Measurements from ENCODE around the gene LYZL1. TPM values are rescaled to one million over a fixed set of nuclear protein-coding genes. Genes with fewer than 3 reads are reported as not detected.

LYZL1 gene
- total and polyA plus RNA-seq, 4 experiments from 2014 or later, result not detected

DNA sequence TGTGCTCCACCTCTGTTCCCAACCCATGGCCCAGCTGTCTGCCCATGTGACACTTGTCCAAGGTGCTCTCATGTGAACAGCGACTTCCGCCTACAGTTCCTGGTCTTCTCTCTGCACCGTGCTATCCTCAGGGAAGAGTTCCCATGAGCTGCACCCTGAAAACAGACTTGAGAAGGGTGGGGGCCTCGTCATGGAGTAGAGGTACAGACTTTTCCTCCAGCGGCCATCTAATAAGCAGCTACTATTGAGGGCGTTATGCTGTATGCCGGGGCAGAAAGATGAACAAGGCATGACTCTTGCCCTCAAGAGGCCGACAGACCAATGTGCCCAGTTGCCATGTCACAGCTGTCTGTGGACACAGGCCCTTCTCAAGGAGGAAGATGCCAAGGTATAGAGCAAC is 25.4 kb upstream of the LYZL1 start:
- peaks cover 0 to 6% (median under 1%) of the 10 kb centered on the region in 8 donors for H3K9me3 Mint-ChIP-seq
- ChIA-PET POLR2A (ENCODE audit: partially characterized antibody) (no interaction called here), CTCF (ENCODE audit: partially characterized antibody) (no interaction called here)
- H3K36me3 Mint-ChIP-seq, result no peaks in the 10 kb centered on the region
- Histone ChIP-seq H3K27ac (ENCODE audit: low read depth, low read length) (no peak overlapping the region), H3K27me3 (ENCODE audit: insufficient read depth, low read length) (no peaks in the 10 kb centered on the region), H3K4me1 (ENCODE audit: insufficient read depth, low read length) (no peaks in the 10 kb centered on the region), H3K4me3 (ENCODE audit: low read length in 2 of 2) (no peak overlapping the region), H3K36me3 (ENCODE audit: insufficient read depth, low read length) (no peaks in the 10 kb centered on the region), H3K9me3 (ENCODE audit: control insufficient read depth in 1 of 2, low read length in 2 of 2) (no peaks in the 10 kb centered on the region)
- DNase-seq, result no peak
- no peaks in the 10 kb centered on the region for H3K4me1 Mint-ChIP-seq
- H3K27ac Mint-ChIP-seq, result no peak overlapping the region
- intact Hi-C loops (cut with micrococcal nuclease), result no loop called here
- peaks cover 6 to 7% of the 10 kb centered on the region in 2 donors for H3K27me3 Mint-ChIP-seq
- H3K4me3 Mint-ChIP-seq, result no peak overlapping the region

- H3K27ac ChIP-seq (ENCODE audit: low read depth, low read length), result no peak overlapping the region
- H3K9me3 ChIP-seq (ENCODE audit: control insufficient read depth in 1 of 2, low read length in 2 of 2), result no peaks in the 10 kb centered on the region
- no peaks in the 10 kb centered on the region for H3K27me3 ChIP-seq (ENCODE audit: insufficient read depth, low read length)
- H3K27me3 Mint-ChIP-seq, result peaks cover 2 to 7% of the 10 kb centered on the region in 2 donors
- no peak overlapping the region for H3K27ac Mint-ChIP-seq
- no peaks in the 10 kb centered on the region for H3K4me1 ChIP-seq (ENCODE audit: insufficient read depth, low read length)
- no peaks in the 10 kb centered on the region for H3K36me3 ChIP-seq (ENCODE audit: insufficient read depth, low read length)
- no peak overlapping the region for H3K4me3 Mint-ChIP-seq
- intact Hi-C loops (cut with micrococcal nuclease), result no loop called here
- POLR2A ChIA-PET (ENCODE audit: partially characterized antibody), result no interaction called here
- DNase-seq, result no peak
- H3K4me1 Mint-ChIP-seq, result no peaks in the 10 kb centered on the region
- H3K36me3 Mint-ChIP-seq, result no peaks in the 10 kb centered on the region
- CTCF ChIA-PET (ENCODE audit: partially characterized antibody), result no interaction called here
- no peak overlapping the region for H3K4me3 ChIP-seq (ENCODE audit: low read length in 2 of 2)
- H3K9me3 Mint-ChIP-seq, result peaks cover 0 to 6% (median under 1%) of the 10 kb centered on the region in 8 donors
These were observed 23.6 kb upstream of the LYZL1 start for GRCh38 chr10:29265210-29265768.

DNA sequence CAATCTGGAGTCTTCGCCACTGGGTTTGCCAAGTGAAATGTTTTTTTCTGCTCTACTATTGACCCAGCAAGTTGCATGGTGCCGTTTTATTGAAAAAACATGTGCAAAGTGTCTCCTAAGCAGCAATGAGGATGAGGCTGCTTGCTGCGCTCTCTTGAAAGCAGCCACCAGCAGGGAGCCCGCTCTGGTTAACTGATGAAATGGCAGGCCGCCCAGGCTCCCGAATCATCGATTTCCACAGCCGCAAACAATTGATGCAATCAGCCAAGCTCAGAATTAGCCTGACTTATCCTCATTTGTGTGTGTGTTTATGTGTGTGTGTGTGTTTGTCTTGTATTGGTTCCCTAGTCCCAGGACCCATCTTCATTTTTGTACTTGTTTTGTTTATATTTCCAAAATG is 22.2 kb upstream of the LYZL1 start:
- Mint-ChIP-seq H3K4me3 (no peak overlapping the region), H3K9me3 (peaks cover 0 to 5% (median 0%) of the 10 kb centered on the region in 8 donors), H3K27me3 (peaks cover 3 to 4% of the 10 kb centered on the region in 2 donors), H3K27ac (no peak overlapping the region), H3K36me3 (no peaks in the 10 kb centered on the region), H3K4me1 (no peaks in the 10 kb centered on the region)
- no peaks in the 10 kb centered on the region for H3K4me1 ChIP-seq (ENCODE audit: insufficient read depth, low read length)
- no peak overlapping the region for H3K4me3 ChIP-seq (ENCODE audit: low read length in 2 of 2)
- no peak overlapping the region for H3K27ac ChIP-seq (ENCODE audit: low read depth, low read length)
- no peaks in the 10 kb centered on the region for H3K9me3 ChIP-seq (ENCODE audit: control insufficient read depth in 1 of 2, low read length in 2 of 2)
- POLR2A ChIA-PET (ENCODE audit: partially characterized antibody), result no interaction called here
- H3K36me3 ChIP-seq (ENCODE audit: insufficient read depth, low read length), result no peaks in the 10 kb centered on the region
- no peaks in the 10 kb centered on the region for H3K27me3 ChIP-seq (ENCODE audit: insufficient read depth, low read length)
- no peak for DNase-seq
- intact Hi-C loops (cut with micrococcal nuclease), result no loop called here
- CTCF ChIA-PET (ENCODE audit: partially characterized antibody), result no interaction called here

- ChIA-PET POLR2A (ENCODE audit: partially characterized antibody) (no interaction called here), CTCF (ENCODE audit: partially characterized antibody) (no interaction called here)
- Histone ChIP-seq H3K27ac (ENCODE audit: low read depth, low read length) (no peak overlapping the region), H3K9me3 (ENCODE audit: control insufficient read depth in 1 of 2, low read length in 2 of 2) (no peaks in the 10 kb centered on the region), H3K36me3 (ENCODE audit: insufficient read depth, low read length) (no peaks in the 10 kb centered on the region), H3K4me3 (ENCODE audit: low read length in 2 of 2) (no peak overlapping the region), H3K4me1 (ENCODE audit: insufficient read depth, low read length) (no peaks in the 10 kb centered on the region), H3K27me3 (ENCODE audit: insufficient read depth, low read length) (no peaks in the 10 kb centered on the region)
- H3K27me3 Mint-ChIP-seq, result peaks cover 3 to 4% of the 10 kb centered on the region in 2 donors
- no peaks in the 10 kb centered on the region for H3K4me1 Mint-ChIP-seq
- no peaks in the 10 kb centered on the region for H3K36me3 Mint-ChIP-seq
- no peak overlapping the region for H3K4me3 Mint-ChIP-seq
- intact Hi-C loops (cut with micrococcal nuclease), result no loop called here
- no peak for DNase-seq
- peaks cover 0 to 5% (median 0%) of the 10 kb centered on the region in 8 donors for H3K9me3 Mint-ChIP-seq
- no peak overlapping the region for H3K27ac Mint-ChIP-seq
These were observed 20.9 kb upstream of the LYZL1 start for GRCh38 chr10:29268011-29268410.

GRCh38 chr10:29269486-29269885 is 19.4 kb upstream of the LYZL1 start:
- CTCF ChIA-PET (ENCODE audit: partially characterized antibody), result no interaction called here

DNA sequence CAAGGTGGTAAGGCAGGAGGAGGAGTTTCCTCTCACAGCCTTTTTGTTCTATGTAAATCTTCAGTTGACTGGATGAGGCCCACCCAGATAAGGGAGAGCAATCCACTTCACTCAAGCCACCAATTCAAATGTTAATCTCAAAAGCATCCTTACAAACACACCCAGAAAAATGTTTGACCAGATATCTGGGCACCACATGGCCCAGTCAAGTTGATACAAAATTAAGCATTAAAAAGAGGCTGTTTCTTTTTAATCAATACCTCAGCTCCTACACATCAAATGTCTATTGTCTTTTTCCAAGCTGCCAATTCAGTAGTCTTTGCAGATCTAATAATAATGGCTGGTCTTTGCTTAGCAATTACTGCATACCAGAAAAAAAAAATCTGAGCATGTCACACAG is 18.0 kb upstream of the LYZL1 start:
- Histone ChIP-seq H3K9me3 (ENCODE audit: control insufficient read depth in 1 of 2, low read length in 2 of 2) (no peaks in the 10 kb centered on the region), H3K27me3 (ENCODE audit: insufficient read depth, low read length) (no peaks in the 10 kb centered on the region), H3K27ac (ENCODE audit: low read depth, low read length) (no peak overlapping the region), H3K4me1 (ENCODE audit: insufficient read depth, low read length) (no peaks in the 10 kb centered on the region), H3K4me3 (ENCODE audit: low read length in 2 of 2) (no peak overlapping the region), H3K36me3 (ENCODE audit: insufficient read depth, low read length) (no peaks in the 10 kb centered on the region)
- intact Hi-C loops (cut with micrococcal nuclease), result no loop called here
- no peaks in the 10 kb centered on the region for H3K4me1 Mint-ChIP-seq
- ChIA-PET CTCF (ENCODE audit: partially characterized antibody) (no interaction called here), POLR2A (ENCODE audit: partially characterized antibody) (no interaction called here)
- H3K27me3 Mint-ChIP-seq, result peaks cover 0 to 2% of the 10 kb centered on the region in 2 donors
- peaks cover 0 to 5% (median 0%) of the 10 kb centered on the region in 8 donors for H3K9me3 Mint-ChIP-seq
- H3K36me3 Mint-ChIP-seq, result no peaks in the 10 kb centered on the region
- H3K4me3 Mint-ChIP-seq, result no peak overlapping the region
- no peak for DNase-seq
- no peak overlapping the region for H3K27ac Mint-ChIP-seq

More at GRCh38 chr10:29269486-29269885, 19.4 kb upstream of the LYZL1 start:
- Mint-ChIP-seq H3K9me3 (peaks cover 0 to 5% (median 0%) of the 10 kb centered on the region in 8 donors), H3K4me1 (no peaks in the 10 kb centered on the region), H3K4me3 (no peak overlapping the region), H3K36me3 (no peaks in the 10 kb centered on the region), H3K27me3 (peaks cover 0 to 2% of the 10 kb centered on the region in 2 donors), H3K27ac (no peak overlapping the region)
- Histone ChIP-seq H3K4me3 (ENCODE audit: low read length in 2 of 2) (no peak overlapping the region), H3K4me1 (ENCODE audit: insufficient read depth, low read length) (no peaks in the 10 kb centered on the region), H3K9me3 (ENCODE audit: control insufficient read depth in 1 of 2, low read length in 2 of 2) (no peaks in the 10 kb centered on the region), H3K27ac (ENCODE audit: low read depth, low read length) (no peak overlapping the region), H3K27me3 (ENCODE audit: insufficient read depth, low read length) (no peaks in the 10 kb centered on the region), H3K36me3 (ENCODE audit: insufficient read depth, low read length) (no peaks in the 10 kb centered on the region)
- DNase-seq, result no peak
- POLR2A ChIA-PET (ENCODE audit: partially characterized antibody), result no interaction called here
- intact Hi-C loops (cut with micrococcal nuclease), result no loop called here

DNA sequence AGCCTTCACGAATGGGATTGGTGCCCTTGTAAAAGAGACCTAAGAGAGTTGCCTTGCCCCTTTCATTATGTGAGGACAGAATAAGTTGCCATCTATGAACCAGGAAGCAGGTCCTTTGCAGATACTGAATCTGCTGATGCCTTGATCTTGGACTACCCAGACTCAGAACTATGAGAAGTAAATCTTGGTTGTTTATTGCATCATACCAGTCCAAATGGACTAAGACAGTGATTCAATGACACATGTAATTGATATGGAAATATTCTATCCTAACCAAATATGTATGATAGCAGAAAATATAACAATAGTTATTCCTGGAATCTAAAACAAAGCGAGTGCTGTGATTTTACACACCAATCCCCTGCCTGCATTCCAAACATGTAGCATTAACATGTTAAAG is 17.0 kb upstream of the LYZL1 start:
- POLR2A ChIA-PET (ENCODE audit: partially characterized antibody), result no interaction called here
- Histone ChIP-seq H3K4me3 (ENCODE audit: low read length in 2 of 2) (no peak overlapping the region), H3K4me1 (ENCODE audit: insufficient read depth, low read length) (no peaks in the 10 kb centered on the region), H3K27me3 (ENCODE audit: insufficient read depth, low read length) (no peaks in the 10 kb centered on the region), H3K9me3 (ENCODE audit: control insufficient read depth in 1 of 2, low read length in 2 of 2) (no peaks in the 10 kb centered on the region), H3K36me3 (ENCODE audit: insufficient read depth, low read length) (no peaks in the 10 kb centered on the region), H3K27ac (ENCODE audit: low read depth, low read length) (no peak overlapping the region)
- no peaks in the 10 kb centered on the region for H3K36me3 Mint-ChIP-seq
- CTCF ChIA-PET (ENCODE audit: partially characterized antibody), result no interaction called here
- no peaks in the 10 kb centered on the region for H3K4me1 Mint-ChIP-seq
- intact Hi-C loops (cut with micrococcal nuclease), result no loop called here
- H3K27ac Mint-ChIP-seq, result no peak overlapping the region
- H3K27me3 Mint-ChIP-seq, result peaks cover 0 to 2% of the 10 kb centered on the region in 2 donors
- peaks cover 0 to 5% (median 0%) of the 10 kb centered on the region in 8 donors for H3K9me3 Mint-ChIP-seq
- DNase-seq, result no peak
- H3K4me3 Mint-ChIP-seq, result no peak overlapping the region

GRCh38 chr10:29273478-29273877 is 15.4 kb upstream of the LYZL1 start:
- H3K4me3 ChIP-seq (ENCODE audit: low read length in 2 of 2), result no peak overlapping the region
- Mint-ChIP-seq H3K36me3 (no peaks in the 10 kb centered on the region), H3K27ac (no peak overlapping the region), H3K9me3 (peaks cover 0 to 5% (median 0%) of the 10 kb centered on the region in 8 donors), H3K4me1 (no peaks in the 10 kb centered on the region), H3K27me3 (peaks cover 0 to 2% of the 10 kb centered on the region in 2 donors), H3K4me3 (no peak overlapping the region)
- no peaks in the 10 kb centered on the region for H3K27me3 ChIP-seq (ENCODE audit: insufficient read depth, low read length)
- H3K36me3 ChIP-seq (ENCODE audit: insufficient read depth, low read length), result no peaks in the 10 kb centered on the region
- ChIA-PET POLR2A (ENCODE audit: partially characterized antibody) (no interaction called here), CTCF (ENCODE audit: partially characterized antibody) (no interaction called here)
- no peaks in the 10 kb centered on the region for H3K4me1 ChIP-seq (ENCODE audit: insufficient read depth, low read length)
- H3K9me3 ChIP-seq (ENCODE audit: control insufficient read depth in 1 of 2, low read length in 2 of 2), result no peaks in the 10 kb centered on the region
- intact Hi-C loops (cut with micrococcal nuclease), result no loop called here
- no peak for DNase-seq
- H3K27ac ChIP-seq (ENCODE audit: low read depth, low read length), result no peak overlapping the region

Measured in CD4-positive, alpha-beta memory T cell (primary cell).